CD14-positive monocyte (primary cell): ENCODE data around the gene KLHL6. TPM values are rescaled to one million over a fixed set of nuclear protein-coding genes. Genes with fewer than 3 reads are reported as not detected.

ENCODE experiments used
- DNase-seq, 3 donors: peaks; one replicate each; pipeline ENCODE4 v3.0.0-alpha.2; 2011 to 2022
- H2AFZ ChIP-seq: 2 replicates; pipeline ENCODE4 v1.6.0; 2012; ENCODE audit warnings: mild to moderate bottlenecking, low read depth, low read length, inconsistent platforms; ENCODE audit not compliant: insufficient read depth, poor library complexity, severe bottlenecking
- H3K27ac ChIP-seq, 2 donors: 1 replicate in 1 of 2; 2 replicates in 1 of 2; pipeline ENCODE4 v1.5.1; 2012 to 2013; ENCODE audit warnings: low read length in 2 of 2, control low read depth in 1 of 2, inconsistent platforms in 1 of 2, low read depth in 1 of 2, mild to moderate bottlenecking in 1 of 2
- H3K27me3 ChIP-seq, 2 donors: one replicate each; pipeline versions ENCODE4 v1.6.0 to v1.6.1; 2011 to 2013; ENCODE audit warnings: low read length in 2 of 2; ENCODE audit not compliant: control insufficient read depth in 2 of 2, insufficient read depth in 2 of 2
- H3K36me3 ChIP-seq, 2 donors: replicated peaks in 1 of 2; 1 replicate in 1 of 2; 2 replicates in 1 of 2; pipeline versions ENCODE4 v1.5.1 to v1.6.1; 2012 to 2013; ENCODE audit warnings: low read length in 2 of 2, control low read depth in 1 of 2, inconsistent platforms in 1 of 2, mild to moderate bottlenecking in 1 of 2; ENCODE audit not compliant: insufficient read depth in 2 of 2, control insufficient read depth in 1 of 2
- H3K4me1 ChIP-seq, 2 donors: 1 replicate in 1 of 2; 2 replicates in 1 of 2; pipeline versions ENCODE4 v1.5.1 to v1.6.1; 2012 to 2013; ENCODE audit warnings: low read length in 2 of 2, control low read depth in 1 of 2, inconsistent platforms in 1 of 2, mild to moderate bottlenecking in 1 of 2, moderate library complexity in 1 of 2; ENCODE audit not compliant: insufficient read depth in 2 of 2, control insufficient read depth in 1 of 2
- H3K4me2 ChIP-seq: replicated peaks from 2 replicates; pipeline ENCODE3; 2012; ENCODE audit warnings: low read length, moderate library complexity, mild to moderate bottlenecking; ENCODE audit not compliant: poor library complexity, severe bottlenecking; ENCODE audit errors: extremely low read depth
- H3K4me3 ChIP-seq, 3 experiments: fragments of 200-600 bp in 1 of 3; sonication (generic) in 1 of 3; replicated peaks in 1 of 3; 1 replicate in 2 of 3; 2 replicates in 1 of 3; pipeline ENCODE4 v1.5.1; 2011 to 2013; ENCODE audit warnings: low read length in 3 of 3, mild to moderate bottlenecking in 3 of 3, control low read depth in 2 of 3, low read depth in 2 of 3, inconsistent platforms in 1 of 3, moderate library complexity in 1 of 3
- H3K79me2 ChIP-seq: 2 replicates; pipeline ENCODE4 v1.6.0; 2012; ENCODE audit warnings: mild to moderate bottlenecking, control low read depth, inconsistent platforms, low read length, moderate library complexity; ENCODE audit not compliant: insufficient read depth
- H3K9ac ChIP-seq: 2 replicates; pipeline ENCODE4 v1.6.0; 2017; ENCODE audit warnings: low read length, mild to moderate bottlenecking; ENCODE audit not compliant: insufficient read depth, poor library complexity, severe bottlenecking
- H3K9me3 ChIP-seq, 2 donors: replicated peaks in 1 of 2; 1 replicate in 1 of 2; 2 replicates in 1 of 2; pipeline versions ENCODE4 v1.5.1 to v1.6.1; 2012 to 2013; ENCODE audit warnings: low read length in 2 of 2, control low read depth in 1 of 2; ENCODE audit not compliant: control insufficient read depth in 1 of 2, insufficient read depth in 1 of 2
- H4K20me1 ChIP-seq: 2 replicates; pipeline ENCODE4 v1.6.0; 2012; ENCODE audit warnings: mild to moderate bottlenecking, low read length, control low read depth, moderate library complexity; ENCODE audit not compliant: insufficient read depth
- H3K27ac Mint-ChIP-seq, 7 donors: one replicate each; pipeline ENCODE4 v1.8.0; 2020; ENCODE audit warnings: mild to moderate bottlenecking in 7 of 7, mixed read lengths in 7 of 7, moderate library complexity in 6 of 7, inconsistent platforms in 2 of 7
- H3K27me3 Mint-ChIP-seq, 3 donors: one replicate each; pipeline ENCODE4 v1.8.0; 2021 to 2022; ENCODE audit warnings: low read depth in 3 of 3, mild to moderate bottlenecking in 3 of 3, mixed read lengths in 3 of 3, moderate library complexity in 3 of 3, inconsistent platforms in 1 of 3
- H3K36me3 Mint-ChIP-seq, 2 donors: one replicate each; pipeline ENCODE4 v1.8.0; 2020; ENCODE audit warnings: mixed read lengths in 2 of 2, inconsistent platforms in 1 of 2, mild to moderate bottlenecking in 1 of 2
- H3K4me1 Mint-ChIP-seq: one replicate; pipeline ENCODE4 v1.8.0; 2020; ENCODE audit warnings: mild to moderate bottlenecking, mixed read lengths
- H3K4me3 Mint-ChIP-seq, 2 donors: one replicate each; pipeline ENCODE4 v1.8.0; 2020; ENCODE audit warnings: mild to moderate bottlenecking in 2 of 2, mixed read lengths in 2 of 2, moderate library complexity in 1 of 2
- H3K9me3 Mint-ChIP-seq, 7 donors: one replicate each; pipeline ENCODE4 v1.8.0; 2020 to 2022; ENCODE audit warnings: mixed read lengths in 7 of 7, mild to moderate bottlenecking in 6 of 7, moderate library complexity in 6 of 7, inconsistent platforms in 2 of 7
- WGBS: methylation state at CpG from one replicate; pipeline ENCODE4 v1.1.5; 2013; ENCODE audit warnings: missing lambda C conversion rate; ENCODE audit not compliant: insufficient coverage; 5-methylcytosine and 5-hydroxymethylcytosine counted together
- intact Hi-C, 2 donors: fragments of 100-400 bp; cut with micrococcal nuclease; formaldehyde crosslinking; loops; one replicate each; pipeline versions ENCODE4 v1.15.0 to v1.15.1; 2023
- polyA plus RNA-seq, 3 donors: library from polyadenylated mRNA; depleted of rRNA in 1 of 3; unstranded in 2 of 3; stranded (reverse) in 1 of 3; fragments of 300-500 nt in 2 of 3; fragments of >200 nt in 1 of 3; fragmentation: Illumina TruSeq in 2 of 3; gene quantifications; 1 replicate in 2 of 3; 2 replicates in 1 of 3; pipeline ENCODE4 v1.2.3, GENCODE V29; 2012 to 2021
- TF ChIP-seq, protein P1 (sequence below): fragments of 200-600 bp; IDR thresholded peaks from one replicate; pipeline ENCODE4 v1.8.0; 2022; ENCODE audit warnings: antibody characterized with exemption, mild to moderate bottlenecking

Gene KLHL6
- polyA plus RNA-seq, 3 donors, result 5.7 to 15.2 (median 10.6) TPM

DNA sequence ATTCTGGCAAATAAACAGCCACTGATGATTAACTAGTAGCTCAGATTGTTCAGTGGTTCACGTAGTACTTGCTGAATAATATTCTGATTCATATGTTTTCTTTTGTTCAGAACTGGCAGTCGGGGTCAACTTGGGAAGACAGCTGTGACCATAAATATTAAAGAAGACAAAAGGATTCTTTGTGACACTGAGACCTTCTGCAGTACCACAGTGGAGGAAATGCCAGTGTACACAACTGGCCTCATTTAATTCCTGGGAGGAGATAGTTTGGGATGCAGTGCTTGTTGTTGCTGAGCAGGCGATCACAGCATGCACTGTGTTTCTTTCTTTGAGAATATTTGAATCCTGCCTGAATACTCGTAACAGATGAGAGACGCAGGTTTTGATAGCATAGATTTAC, 100.4 kb downstream of the KLHL6 start:
- H3K36me3 ChIP-seq, result peaks cover 12 to 36% of the 10 kb centered on the region in 2 donors
- intact Hi-C loops, result no loop called here
- H3K4me1 ChIP-seq, result no peaks in the 10 kb centered on the region
- no peak overlapping the region for H2AFZ ChIP-seq
- no peak overlapping the region for H3K4me2 ChIP-seq
- no peak overlapping the region for H3K27ac Mint-ChIP-seq
- H3K9me3 ChIP-seq, result no peaks in the 10 kb centered on the region
- no peaks in the 10 kb centered on the region for H4K20me1 ChIP-seq
- H3K79me2 ChIP-seq, result no peaks in the 10 kb centered on the region
- DNase-seq, result no peak
- no peak overlapping the region for H3K4me3 Mint-ChIP-seq
- peaks cover 0 to 3% (median 0%) of the 10 kb centered on the region in 7 donors for H3K9me3 Mint-ChIP-seq
- H3K27me3 Mint-ChIP-seq, result peaks cover 0 to 2% (median 0%) of the 10 kb centered on the region in 3 donors
- TF ChIP-seq, protein P1, sequence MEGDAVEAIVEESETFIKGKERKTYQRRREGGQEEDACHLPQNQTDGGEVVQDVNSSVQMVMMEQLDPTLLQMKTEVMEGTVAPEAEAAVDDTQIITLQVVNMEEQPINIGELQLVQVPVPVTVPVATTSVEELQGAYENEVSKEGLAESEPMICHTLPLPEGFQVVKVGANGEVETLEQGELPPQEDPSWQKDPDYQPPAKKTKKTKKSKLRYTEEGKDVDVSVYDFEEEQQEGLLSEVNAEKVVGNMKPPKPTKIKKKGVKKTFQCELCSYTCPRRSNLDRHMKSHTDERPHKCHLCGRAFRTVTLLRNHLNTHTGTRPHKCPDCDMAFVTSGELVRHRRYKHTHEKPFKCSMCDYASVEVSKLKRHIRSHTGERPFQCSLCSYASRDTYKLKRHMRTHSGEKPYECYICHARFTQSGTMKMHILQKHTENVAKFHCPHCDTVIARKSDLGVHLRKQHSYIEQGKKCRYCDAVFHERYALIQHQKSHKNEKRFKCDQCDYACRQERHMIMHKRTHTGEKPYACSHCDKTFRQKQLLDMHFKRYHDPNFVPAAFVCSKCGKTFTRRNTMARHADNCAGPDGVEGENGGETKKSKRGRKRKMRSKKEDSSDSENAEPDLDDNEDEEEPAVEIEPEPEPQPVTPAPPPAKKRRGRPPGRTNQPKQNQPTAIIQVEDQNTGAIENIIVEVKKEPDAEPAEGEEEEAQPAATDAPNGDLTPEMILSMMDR, result no peak
- no peak overlapping the region for H3K9ac ChIP-seq
- H3K27ac ChIP-seq, result no peak overlapping the region
- no peak overlapping the region for H3K4me3 ChIP-seq
- no peaks in the 10 kb centered on the region for H3K4me1 Mint-ChIP-seq
- H3K36me3 Mint-ChIP-seq, result peaks cover 16 to 43% of the 10 kb centered on the region in 2 donors
- no peaks in the 10 kb centered on the region for H3K27me3 ChIP-seq
- 93% methylated on average over 3 of the region's 5 CpGs for whole genome bisulfite sequencing

DNA sequence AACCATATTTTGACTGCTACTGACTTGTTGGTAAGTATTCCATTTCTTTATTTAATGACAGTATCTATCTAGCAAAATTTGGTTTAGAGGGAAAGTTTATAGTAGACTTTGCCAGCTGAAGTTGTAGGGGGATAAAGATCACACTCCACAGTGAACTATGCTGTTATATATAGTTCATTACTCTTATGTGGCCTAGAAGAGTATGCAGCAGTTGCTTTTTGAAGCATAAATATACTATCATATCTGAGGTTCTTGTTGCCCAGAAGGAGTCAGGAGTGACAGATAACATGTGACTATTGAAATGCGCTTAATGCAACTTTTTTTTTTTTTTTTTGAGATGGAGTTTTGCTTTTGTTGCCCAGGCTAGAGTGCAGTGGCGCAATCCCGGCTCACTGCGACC, 101.4 kb downstream of the KLHL6 start:
- Mint-ChIP-seq H3K27me3 (peaks cover 0 to 2% (median 0%) of the 10 kb centered on the region in 3 donors), H3K9me3 (no peaks in the 10 kb centered on the region), H3K4me1 (no peaks in the 10 kb centered on the region), H3K36me3 (peaks cover 16 to 43% of the 10 kb centered on the region in 2 donors), H3K4me3 (no peak overlapping the region), H3K27ac (no peak overlapping the region)
- no peaks in the 10 kb centered on the region for H3K27me3 ChIP-seq
- H4K20me1 ChIP-seq, result no peaks in the 10 kb centered on the region
- no peak overlapping the region for H3K4me2 ChIP-seq
- no peak for DNase-seq
- peaks cover 4% of the 10 kb centered on the region for H3K79me2 ChIP-seq
- WGBS, result no CpG with 5 or more reads among the region's 4 CpGs
- H3K9ac ChIP-seq, result no peak overlapping the region
- peaks cover 12 to 36% of the 10 kb centered on the region in 2 donors for H3K36me3 ChIP-seq
- no peak overlapping the region for H3K4me3 ChIP-seq
- H3K4me1 ChIP-seq, result no peaks in the 10 kb centered on the region
- H2AFZ ChIP-seq, result no peak overlapping the region
- intact Hi-C loops, result no loop called here
- TF ChIP-seq, protein P1, result no peak
- H3K9me3 ChIP-seq, result no peaks in the 10 kb centered on the region
- no peak overlapping the region for H3K27ac ChIP-seq
